ENCODE results near the gene KRTAP4-12.
"Not testable (repeated sequence)": the region's sequence is repeated elsewhere in the genome, so short reads cannot be mapped to it uniquely, and the experiment has no call there.

KRTAP4-12 gene

DNA sequence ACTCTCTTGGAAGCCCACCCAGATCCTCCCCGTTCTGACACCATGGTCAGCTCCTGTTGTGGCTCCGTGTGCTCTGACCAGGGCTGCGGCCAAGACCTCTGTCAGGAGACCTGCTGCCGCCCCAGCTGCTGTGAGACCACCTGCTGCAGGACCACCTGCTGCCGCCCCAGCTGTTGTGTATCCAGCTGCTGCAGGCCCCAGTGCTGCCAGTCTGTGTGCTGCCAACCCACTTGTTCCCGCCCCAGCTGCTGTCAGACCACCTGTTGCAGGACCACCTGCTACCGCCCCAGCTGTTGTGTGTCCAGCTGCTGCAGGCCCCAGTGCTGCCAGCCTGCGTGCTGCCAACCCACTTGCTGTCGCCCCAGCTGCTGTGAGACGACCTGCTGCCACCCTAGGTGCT is 18.6 kb downstream of the KRTAP4-12 start, which contains the start of gene KRTAP4-9:
Gene KRTAP4-9, plus strand, starts transcription at position 43 of the 400 bp plus-strand sequence. Its CDS starts 0 bp downstream, at position 43.
- not testable (repeated sequence) for H3K9me3 ChIP-seq (ENCODE audit: control insufficient read depth, low read length); H4K91ac ChIP-seq (ENCODE audit: low read length); H3K4ac ChIP-seq (ENCODE audit: low read depth in 1 of 2, low read length in 2 of 2); DNase-seq; H3K9ac ChIP-seq (ENCODE audit: low read length); H2BK5ac ChIP-seq (ENCODE audit: low read depth, low read length, poor library complexity, severe bottlenecking); H3K18ac ChIP-seq (ENCODE audit: low read depth in 1 of 2, low read length in 2 of 2); H3K14ac ChIP-seq (ENCODE audit: low read length in 2 of 2); H2BK120ac ChIP-seq (ENCODE audit: low read depth, low read length); H3K36me3 ChIP-seq (ENCODE audit: control insufficient read depth in 1 of 2, insufficient read depth in 2 of 2, low read depth in 1 of 2, low read length in 2 of 2); H3K27me3 ChIP-seq (ENCODE audit: control insufficient read depth in 1 of 2, insufficient read depth in 1 of 2, low read length in 2 of 2); H3K4me2 ChIP-seq (ENCODE audit: low read length, poor library complexity, severe bottlenecking); H2BK15ac ChIP-seq (ENCODE audit: low read depth, poor library complexity, severe bottlenecking); H3K79me1 ChIP-seq (replicated peaks; ENCODE audit: low read length, poor library complexity, severe bottlenecking); H3K23ac ChIP-seq (ENCODE audit: low read length in 2 of 2); H2AFZ ChIP-seq (ENCODE audit: low read depth, low read length); H3K4me3 ChIP-seq (ENCODE audit: insufficient read depth in 1 of 2, low read depth in 1 of 2, low read length in 2 of 2); H2AK5ac ChIP-seq (ENCODE audit: low read length, severe bottlenecking); H3K4me1 ChIP-seq (ENCODE audit: control insufficient read depth, insufficient read depth, low read depth, low read length); H4K8ac ChIP-seq (ENCODE audit: low read length)
- Histone ChIP-seq H2BK12ac (ENCODE audit: low read length in 2 of 2) (peak within 1 kb of the TSS in 1 of 2 experiments; percentile 31), H3K27ac (ENCODE audit: low read length, poor library complexity, severe bottlenecking) (peak within 1 kb of the TSS; percentile 75)
- 85% methylated on average over 8 of the region's 10 CpGs for WGBS

DNA sequence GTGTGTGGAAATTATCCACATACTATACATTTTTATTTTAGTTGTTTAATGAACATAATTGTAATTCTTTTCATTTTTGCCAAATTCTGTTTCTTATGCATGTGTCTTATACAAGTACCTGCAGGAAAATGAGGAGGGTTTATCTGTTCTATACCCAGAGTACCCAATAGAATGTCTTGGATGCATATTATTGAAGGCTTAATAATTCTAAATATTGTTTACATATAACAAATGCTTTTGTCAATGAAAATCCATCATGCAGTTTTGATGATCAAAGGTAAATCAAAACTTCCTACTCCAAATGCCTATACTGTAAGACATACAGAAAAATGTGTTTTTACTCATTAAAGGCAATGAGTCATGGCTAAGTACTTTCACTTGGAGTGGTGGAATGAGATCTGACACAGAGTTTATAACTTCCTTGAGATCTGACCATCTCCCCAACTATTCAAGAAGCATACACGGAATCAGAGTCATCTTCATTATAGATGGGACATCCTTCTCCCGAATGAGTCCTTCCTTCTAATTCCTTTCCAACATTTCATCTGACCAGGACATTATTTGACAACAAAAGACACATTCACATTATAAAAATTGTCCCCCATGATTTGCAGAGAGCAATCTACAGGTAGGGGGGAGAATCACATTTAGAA is 19.5 kb downstream of the KRTAP4-12 start:
- not testable (repeated sequence) for H3K9ac ChIP-seq (ENCODE audit: low read length); H3K4me3 ChIP-seq (ENCODE audit: insufficient read depth in 1 of 2, low read depth in 1 of 2, low read length in 2 of 2); H2BK12ac ChIP-seq (ENCODE audit: low read length in 2 of 2); H3K9me3 ChIP-seq (ENCODE audit: control insufficient read depth, low read length); H3K18ac ChIP-seq (ENCODE audit: low read depth in 1 of 2, low read length in 2 of 2); H2BK15ac ChIP-seq (ENCODE audit: low read depth, poor library complexity, severe bottlenecking); H4K91ac ChIP-seq (ENCODE audit: low read length); H3K4ac ChIP-seq (ENCODE audit: low read depth in 1 of 2, low read length in 2 of 2); H3K27me3 ChIP-seq (ENCODE audit: control insufficient read depth in 1 of 2, insufficient read depth in 1 of 2, low read length in 2 of 2); H3K14ac ChIP-seq (ENCODE audit: low read length in 2 of 2); H3K4me2 ChIP-seq (ENCODE audit: low read length, poor library complexity, severe bottlenecking); H2AK5ac ChIP-seq (ENCODE audit: low read length, severe bottlenecking); H4K8ac ChIP-seq (ENCODE audit: low read length); H3K36me3 ChIP-seq (ENCODE audit: control insufficient read depth in 1 of 2, insufficient read depth in 2 of 2, low read depth in 1 of 2, low read length in 2 of 2); H2BK5ac ChIP-seq (ENCODE audit: low read depth, low read length, poor library complexity, severe bottlenecking); H3K79me1 ChIP-seq (replicated peaks; ENCODE audit: low read length, poor library complexity, severe bottlenecking); H3K4me1 ChIP-seq (ENCODE audit: control insufficient read depth, insufficient read depth, low read depth, low read length); H2BK120ac ChIP-seq (ENCODE audit: low read depth, low read length); H2AFZ ChIP-seq (ENCODE audit: low read depth, low read length); H3K23ac ChIP-seq (ENCODE audit: low read length in 2 of 2)
- peak overlapping the region; percentile 75 for H3K27ac ChIP-seq (ENCODE audit: low read length, poor library complexity, severe bottlenecking)
- peak; percentile 42 for DNase-seq
- WGBS, result no CpG with 5 or more reads among the region's 2 CpGs

DNA sequence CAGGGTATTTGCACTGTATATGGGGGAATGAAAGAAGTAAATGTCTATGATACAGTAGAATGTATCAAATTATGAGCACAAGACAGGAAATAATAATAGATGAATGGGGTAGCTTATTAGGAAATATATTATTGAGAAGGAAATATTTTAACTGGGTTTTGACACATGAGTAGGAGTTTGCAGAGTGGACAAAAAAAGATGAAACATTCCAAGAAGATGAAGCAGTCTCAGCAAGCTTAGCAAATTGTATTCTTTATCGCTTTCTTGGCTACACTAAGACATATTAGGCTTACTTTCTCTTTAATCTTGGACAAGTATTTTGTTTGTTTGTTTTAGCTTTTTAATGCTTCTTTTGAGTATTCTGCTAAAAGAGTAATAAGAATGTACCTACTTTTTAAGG is 20.1 kb downstream of the KRTAP4-12 start:
- peak overlapping the region; percentile 83 for H3K27ac ChIP-seq (ENCODE audit: low read length, poor library complexity, severe bottlenecking)
- H2AK5ac ChIP-seq (ENCODE audit: low read length, severe bottlenecking), result no peak overlapping the region
- H3K4me3 ChIP-seq (ENCODE audit: insufficient read depth in 1 of 2, low read depth in 1 of 2, low read length in 2 of 2), result no peak overlapping the region
- no peak overlapping the region for H2BK120ac ChIP-seq (ENCODE audit: low read depth, low read length)
- no peak overlapping the region for H2BK5ac ChIP-seq (ENCODE audit: low read depth, low read length, poor library complexity, severe bottlenecking)
- H3K4me2 ChIP-seq (ENCODE audit: low read length, poor library complexity, severe bottlenecking), result no peak overlapping the region
- peak; percentile 13 for DNase-seq
- no CpG with 5 or more reads among the region's 1 CpG for WGBS
- H3K4ac ChIP-seq (ENCODE audit: low read depth in 1 of 2, low read length in 2 of 2), result no peak overlapping the region
- H3K23ac ChIP-seq (ENCODE audit: low read length in 2 of 2), result no peak overlapping the region
- H3K9ac ChIP-seq (ENCODE audit: low read length), result no peak overlapping the region
- no peaks in the 10 kb centered on the region for H3K36me3 ChIP-seq (ENCODE audit: control insufficient read depth in 1 of 2, insufficient read depth in 2 of 2, low read depth in 1 of 2, low read length in 2 of 2)
- H4K8ac ChIP-seq (ENCODE audit: low read length), result no peak overlapping the region
- no peak overlapping the region for H3K18ac ChIP-seq (ENCODE audit: low read depth in 1 of 2, low read length in 2 of 2)
- H2BK15ac ChIP-seq (ENCODE audit: low read depth, poor library complexity, severe bottlenecking), result no peak overlapping the region
- no peaks in the 10 kb centered on the region for H3K79me1 ChIP-seq (replicated peaks; ENCODE audit: low read length, poor library complexity, severe bottlenecking)
- no peak overlapping the region for H3K14ac ChIP-seq (ENCODE audit: low read length in 2 of 2)
- H2AFZ ChIP-seq (ENCODE audit: low read depth, low read length), result no peak overlapping the region
- H4K91ac ChIP-seq (ENCODE audit: low read length), result no peak overlapping the region
- no peaks in the 10 kb centered on the region for H3K27me3 ChIP-seq (ENCODE audit: control insufficient read depth in 1 of 2, insufficient read depth in 1 of 2, low read length in 2 of 2)
- no peak overlapping the region for H2BK12ac ChIP-seq (ENCODE audit: low read length in 2 of 2)
- no peaks in the 10 kb centered on the region for H3K9me3 ChIP-seq (ENCODE audit: control insufficient read depth, low read length)
- peaks cover 9% of the 10 kb centered on the region for H3K4me1 ChIP-seq (ENCODE audit: control insufficient read depth, insufficient read depth, low read depth, low read length)

DNA sequence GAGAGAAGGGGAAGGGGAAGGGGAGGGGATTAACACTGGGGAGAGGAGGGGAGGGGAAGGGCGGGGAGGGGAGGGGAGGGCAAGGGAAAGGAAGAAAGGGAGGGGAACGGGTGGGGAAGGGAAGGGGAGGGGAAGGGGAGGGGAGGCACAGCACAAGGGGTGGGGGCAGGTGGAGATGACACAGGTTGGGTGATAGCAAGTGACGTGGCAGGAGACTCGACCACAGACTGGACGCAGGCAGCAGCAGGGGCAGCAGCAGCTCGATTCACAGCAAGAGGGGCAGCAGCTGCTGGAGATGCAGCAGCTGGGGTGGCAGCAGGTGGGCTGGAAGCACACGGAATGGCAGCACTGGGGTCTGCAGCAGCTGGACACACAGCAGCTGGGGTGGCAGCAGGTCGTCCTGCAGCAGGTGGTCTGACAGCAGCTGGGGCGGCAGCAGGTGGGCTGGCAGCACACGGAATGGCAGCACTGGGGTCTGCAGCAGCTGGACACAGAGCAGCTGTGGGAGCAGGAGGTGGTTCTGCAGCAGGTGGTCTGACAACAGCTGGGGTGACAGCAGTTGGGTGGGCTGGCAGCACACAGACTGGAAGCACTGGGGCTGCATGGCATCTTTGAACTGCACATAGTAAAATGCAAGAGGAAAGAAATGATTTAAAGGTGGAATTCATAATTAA is 22.3 kb downstream of the KRTAP4-12 start, which contains the start of gene KRTAP4-16:
Gene KRTAP4-16, minus strand, starts transcription at position 624 of the 674 bp plus-strand sequence. Its CDS starts 0 bp downstream, at position 624.
- no peak for DNase-seq
- Histone ChIP-seq H3K9me3 (ENCODE audit: control insufficient read depth, low read length) (no peaks in the 10 kb centered on the region), H3K18ac (ENCODE audit: low read depth in 1 of 2, low read length in 2 of 2) (no peak within 1 kb of the TSS), H3K9ac (ENCODE audit: low read length) (no peak within 1 kb of the TSS), H3K4me1 (ENCODE audit: control insufficient read depth, insufficient read depth, low read depth, low read length) (peaks cover 17% of the 10 kb centered on the region), H2BK5ac (ENCODE audit: low read depth, low read length, poor library complexity, severe bottlenecking) (no peak within 1 kb of the TSS), H3K4me2 (ENCODE audit: low read length, poor library complexity, severe bottlenecking) (no peak within 1 kb of the TSS), H4K91ac (ENCODE audit: low read length) (peak within 1 kb of the TSS; percentile 23), H2AFZ (ENCODE audit: low read depth, low read length) (no peak within 1 kb of the TSS), H3K79me1 (replicated peaks; ENCODE audit: low read length, poor library complexity, severe bottlenecking) (no peaks in the 10 kb centered on the region), H4K8ac (ENCODE audit: low read length) (no peak within 1 kb of the TSS), H2BK15ac (ENCODE audit: low read depth, poor library complexity, severe bottlenecking) (no peak within 1 kb of the TSS), H2BK12ac (ENCODE audit: low read length in 2 of 2) (no peak within 1 kb of the TSS), H3K27me3 (ENCODE audit: control insufficient read depth in 1 of 2, insufficient read depth in 1 of 2, low read length in 2 of 2) (no peaks in the 10 kb centered on the region), H3K14ac (ENCODE audit: low read length in 2 of 2) (peak within 1 kb of the TSS in 1 of 2 experiments; percentile 77), H3K4ac (ENCODE audit: low read depth in 1 of 2, low read length in 2 of 2) (no peak within 1 kb of the TSS), H3K27ac (ENCODE audit: low read length, poor library complexity, severe bottlenecking) (no peak within 1 kb of the TSS), H3K23ac (ENCODE audit: low read length in 2 of 2) (peak within 1 kb of the TSS in 1 of 2 experiments; percentile 60), H3K36me3 (ENCODE audit: control insufficient read depth in 1 of 2, insufficient read depth in 2 of 2, low read depth in 1 of 2, low read length in 2 of 2) (no peaks in the 10 kb centered on the region), H3K4me3 (ENCODE audit: insufficient read depth in 1 of 2, low read depth in 1 of 2, low read length in 2 of 2) (no peak within 1 kb of the TSS), H2BK120ac (ENCODE audit: low read depth, low read length) (no peak within 1 kb of the TSS), H2AK5ac (ENCODE audit: low read length, severe bottlenecking) (no peak within 1 kb of the TSS)
- WGBS, result 68% methylated on average over 9 of the region's 10 CpGs

Data from mesenchymal stem cell (in vitro differentiated cells and primary cell).